Epithelial cell of esophagus (primary cell): ENCODE measurements around the gene PTBP3.
A peak's percentile ranks its signal among the peaks of the same experiment; 100 is the strongest.

ENCODE experiments used
- DNase-seq: peaks from one replicate; pipeline ENCODE4 v3.0.0; 2010; ENCODE audit warnings: low read depth
- H3K4me3 ChIP-seq: 2 replicates; pipeline ENCODE4 v1.5.1; 2011; ENCODE audit warnings: mild to moderate bottlenecking, low read length, control low read depth
- CTCF ChIP-seq: IDR thresholded peaks from 2 replicates; pipeline ENCODE4 v1.5.1; 2011; ENCODE audit warnings: low read depth, mild to moderate bottlenecking, low read length, control low read depth, inconsistent platforms; ENCODE audit not compliant: insufficient read depth; ENCODE audit errors: missing control alignments

Gene PTBP3

GRCh38 chr9:112308588-112308987 is 24.8 kb downstream of the PTBP3 start:
- TF ChIP-seq CTCF = no peak
- no peak for DNase-seq
- H3K4me3 ChIP-seq = no peak overlapping the region

- no peak for TF ChIP-seq CTCF
- DNase-seq = no peak
These were observed 32.0 kb downstream of the PTBP3 start for GRCh38 chr9:112301420-112301819.

GRCh38 chr9:112299514-112299913 is 33.9 kb downstream of the PTBP3 start:
- H3K4me3 ChIP-seq = no peak overlapping the region
- no peak for TF ChIP-seq CTCF
- peak; percentile 92 for DNase-seq

More at GRCh38 chr9:112301420-112301819, 32.0 kb downstream of the PTBP3 start:
- H3K4me3 ChIP-seq = no peak overlapping the region

- DNase-seq = no peak
- H3K4me3 ChIP-seq = no peak overlapping the region
- no peak for TF ChIP-seq CTCF
These were observed 36.5 kb downstream of the PTBP3 start for GRCh38 chr9:112296929-112297328.

GRCh38 chr9:112295174-112295573 is 38.2 kb downstream of the PTBP3 start:
- no peak for TF ChIP-seq CTCF
- DNase-seq = no peak
- no peak overlapping the region for H3K4me3 ChIP-seq

DNA sequence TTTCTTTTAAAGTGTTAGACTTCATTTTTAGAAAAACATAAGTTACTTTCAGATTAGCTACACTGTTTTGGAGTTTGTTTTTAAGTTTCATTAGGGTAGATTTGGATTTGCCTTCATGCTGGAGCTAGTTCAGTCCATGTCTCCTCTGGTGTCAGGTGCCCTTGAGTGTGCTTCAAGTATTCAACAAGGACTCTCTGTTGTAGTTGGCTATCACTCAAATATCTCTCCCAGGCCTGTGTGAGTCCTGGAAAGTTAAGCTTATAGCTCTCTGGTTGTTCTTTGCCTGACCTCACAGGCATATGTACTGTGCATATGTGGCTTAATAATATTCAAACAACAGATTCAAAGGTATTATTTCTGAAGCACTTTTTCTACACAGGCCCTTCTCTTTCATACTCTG is 45.4 kb downstream of the PTBP3 start:
- TF ChIP-seq CTCF = no peak
- no peak overlapping the region for H3K4me3 ChIP-seq
- DNase-seq = no peak

- no peak overlapping the region for H3K4me3 ChIP-seq
- no peak for DNase-seq
- TF ChIP-seq CTCF = no peak
These were observed 46.5 kb downstream of the PTBP3 start for GRCh38 chr9:112286926-112287325.
